H9 (cell line): Measurements from ENCODE around the gene RAB4B. TPM values are rescaled to one million over a fixed set of nuclear protein-coding genes. Genes with fewer than 3 reads are reported as not detected.

Experiments used
- DNase-seq: peaks from one replicate; pipeline ENCODE4 v3.0.0-alpha.2; 2017
- H2AFZ ChIP-seq: one replicate; pipeline ENCODE4 v1.6.1; 2013; ENCODE audit warnings: mild to moderate bottlenecking, low read length, control low read depth, moderate library complexity
- H2AK5ac ChIP-seq: 2 replicates; pipeline ENCODE4 v1.6.1; 2013; ENCODE audit warnings: low read length, control low read depth, mixed read lengths; ENCODE audit not compliant: insufficient read length
- H2BK120ac ChIP-seq: one replicate; pipeline ENCODE4 v1.6.1; 2013; ENCODE audit warnings: low read depth, mild to moderate bottlenecking, low read length, control low read depth, inconsistent platforms; ENCODE audit not compliant: poor library complexity, severe bottlenecking
- H2BK12ac ChIP-seq: 2 replicates; pipeline ENCODE4 v1.6.1; 2013; ENCODE audit warnings: low read length, control low read depth, mixed read lengths, low read depth; ENCODE audit not compliant: insufficient read length
- H2BK15ac ChIP-seq: 2 replicates; pipeline ENCODE4 v1.6.1; 2013; ENCODE audit warnings: low read depth, low read length, control low read depth
- H2BK20ac ChIP-seq: one replicate; pipeline ENCODE4 v1.6.1; 2013; ENCODE audit warnings: low read depth, mild to moderate bottlenecking, low read length, control low read depth, inconsistent platforms; ENCODE audit not compliant: poor library complexity, severe bottlenecking
- H2BK5ac ChIP-seq: 2 replicates; pipeline ENCODE4 v1.6.1; 2013; ENCODE audit warnings: low read length, control low read depth, mixed read lengths; ENCODE audit not compliant: insufficient read length
- H3K14ac ChIP-seq: 2 replicates; pipeline ENCODE4 v1.6.1; 2013; ENCODE audit warnings: low read length, control low read depth; ENCODE audit not compliant: insufficient read depth
- H3K18ac ChIP-seq: 2 replicates; pipeline ENCODE4 v1.6.1; 2013; ENCODE audit warnings: low read depth, mild to moderate bottlenecking, mixed read lengths, low read length, control low read depth; ENCODE audit not compliant: insufficient read length
- H3K23ac ChIP-seq: 2 replicates; pipeline ENCODE4 v1.6.1; 2013; ENCODE audit warnings: low read length, control low read depth, mixed read lengths, low read depth; ENCODE audit not compliant: insufficient read length
- H3K23me2 ChIP-seq: 2 replicates; pipeline ENCODE4 v1.6.1; 2013; ENCODE audit warnings: low read depth, mild to moderate bottlenecking, mixed read lengths, low read length, control low read depth; ENCODE audit not compliant: insufficient read length, poor library complexity, severe bottlenecking
- H3K27ac ChIP-seq: 2 replicates; pipeline ENCODE4 v1.5.1; 2013; ENCODE audit warnings: low read length, control low read depth, mixed read lengths, low read depth; ENCODE audit not compliant: insufficient read length
- H3K27me3 ChIP-seq: 2 replicates; pipeline ENCODE4 v1.6.1; 2013; ENCODE audit warnings: low read length, control low read depth, inconsistent platforms; ENCODE audit not compliant: insufficient read depth
- H3K4ac ChIP-seq: 2 replicates; pipeline ENCODE4 v1.6.1; 2013; ENCODE audit warnings: low read depth, mild to moderate bottlenecking, control low read depth, inconsistent platforms, low read length, moderate library complexity
- H3K4me1 ChIP-seq: 2 replicates; pipeline ENCODE4 v1.6.1; 2013; ENCODE audit warnings: low read length, control low read depth, inconsistent platforms; ENCODE audit not compliant: insufficient read depth
- H3K4me2 ChIP-seq: 2 replicates; pipeline ENCODE4 v1.6.1; 2013; ENCODE audit warnings: low read length, control low read depth, mixed read lengths; ENCODE audit not compliant: insufficient read length, insufficient read depth
- H3K56ac ChIP-seq: 2 replicates; pipeline ENCODE4 v1.6.1; 2013; ENCODE audit warnings: low read depth, mild to moderate bottlenecking, mixed read lengths, low read length, control low read depth; ENCODE audit not compliant: insufficient read length
- H3K79me1 ChIP-seq: 2 replicates; pipeline ENCODE4 v1.6.1; 2013; ENCODE audit warnings: low read depth, mild to moderate bottlenecking, moderate library complexity, low read length, control low read depth, inconsistent platforms; ENCODE audit not compliant: insufficient read depth, poor library complexity, severe bottlenecking
- H3K79me2 ChIP-seq: 2 replicates; pipeline ENCODE4 v1.6.1; 2013; ENCODE audit warnings: low read length, control low read depth, inconsistent platforms; ENCODE audit not compliant: insufficient read depth
- H3K9ac ChIP-seq: 2 replicates; pipeline ENCODE4 v1.6.1; 2013; ENCODE audit warnings: low read length, control low read depth, mixed read lengths; ENCODE audit not compliant: insufficient read length; ENCODE audit errors: extremely low read depth
- H3K9me3 ChIP-seq: one replicate; pipeline ENCODE4 v1.6.1; 2013; ENCODE audit warnings: low read depth, low read length, inconsistent platforms; ENCODE audit not compliant: control insufficient read depth
- H3T11ph ChIP-seq: one replicate; pipeline ENCODE4 v1.6.1; 2013; ENCODE audit warnings: mild to moderate bottlenecking, low read length, control low read depth, inconsistent platforms
- H4K20me1 ChIP-seq: one replicate; pipeline ENCODE4 v1.6.1; 2013; ENCODE audit not compliant: control insufficient read depth, insufficient read length, insufficient read depth
- H4K5ac ChIP-seq: 2 replicates; pipeline ENCODE4 v1.6.1; 2013; ENCODE audit warnings: low read depth, mild to moderate bottlenecking, mixed read lengths, low read length, control low read depth; ENCODE audit not compliant: insufficient read length
- H4K8ac ChIP-seq: replicated peaks from 2 replicates; pipeline ENCODE4 v1.6.1; 2013; ENCODE audit warnings: low read length, control low read depth, mixed read lengths, low read depth; ENCODE audit not compliant: insufficient read length
- H4K91ac ChIP-seq: 2 replicates; pipeline ENCODE4 v1.6.1; 2013; ENCODE audit warnings: low read depth, mild to moderate bottlenecking, moderate library complexity, mixed read lengths, low read length, control low read depth; ENCODE audit not compliant: insufficient read length
- H3K27ac Mint-ChIP-seq, 3 experiments: 2 replicates in 2 of 3; 3 replicates in 1 of 3; pipeline ENCODE4 v1.8.0; 2020 to 2021; ENCODE audit warnings: mixed read lengths in 3 of 3, mild to moderate bottlenecking in 1 of 3, moderate library complexity in 1 of 3
- H3K27me3 Mint-ChIP-seq: 2 replicates; pipeline ENCODE4 v1.8.0; 2021; ENCODE audit warnings: low read depth, mild to moderate bottlenecking, moderate library complexity, mixed read lengths
- H3K36me3 Mint-ChIP-seq, 3 experiments: 2 replicates in 2 of 3; 3 replicates in 1 of 3; pipeline ENCODE4 v1.8.0; 2020 to 2021; ENCODE audit warnings: low read depth in 3 of 3, mixed read lengths in 3 of 3; ENCODE audit not compliant: insufficient read depth in 1 of 3
- H3K4me1 Mint-ChIP-seq, 2 experiments: 2 replicates each; pipeline ENCODE4 v1.8.0; 2020; ENCODE audit warnings: mixed read lengths in 2 of 2
- H3K4me3 Mint-ChIP-seq, 2 experiments: 2 replicates in 1 of 2; 3 replicates in 1 of 2; pipeline ENCODE4 v1.8.0; 2020 to 2021; ENCODE audit warnings: mild to moderate bottlenecking in 2 of 2, mixed read lengths in 2 of 2, moderate library complexity in 1 of 2
- H3K9me3 Mint-ChIP-seq, 2 experiments: 2 replicates in 1 of 2; 3 replicates in 1 of 2; pipeline ENCODE4 v1.8.0; 2020; ENCODE audit warnings: mild to moderate bottlenecking in 2 of 2, mixed read lengths in 2 of 2, moderate library complexity in 1 of 2
- CTCF ChIP-seq: fragments of 200-600 bp; sonication (generic); conservative IDR thresholded peaks from 3 replicates; pipeline ENCODE4 v1.8.0; 2021; ENCODE audit warnings: antibody characterized with exemption, mild to moderate bottlenecking
- WGBS: extraction: QIAGEN DNeasy Blood & Tissue Kit; methylation state at CpG from one replicate; pipeline ENCODE4 v1.1.7; 2013; ENCODE audit warnings: missing lambda C conversion rate, low lambda C conversion rate, mixed read lengths; ENCODE audit not compliant: insufficient read length; ENCODE audit errors: extremely low coverage; 5-methylcytosine and 5-hydroxymethylcytosine counted together
- total RNA-seq: library from RNA; stranded (reverse); gene quantifications from 2 replicates; pipeline ENCODE4 v1.2.1, GENCODE V29; 2021

RAB4B gene
- total RNA-seq, 1 experiment from 2014 or later = 26.8 TPM

- Histone ChIP-seq H3K27me3 (no peaks in the 10 kb centered on the region), H4K8ac (no peak overlapping the region), H3K23me2 (no peaks in the 10 kb centered on the region), H3K9ac (no peak overlapping the region), H2AK5ac (no peak overlapping the region), H3K23ac (no peak overlapping the region), H4K5ac (no peak overlapping the region), H3K79me2 (no peaks in the 10 kb centered on the region), H3K18ac (no peak overlapping the region), H4K20me1 (no peaks in the 10 kb centered on the region), H3K4ac (no peak overlapping the region), H2BK120ac (no peak overlapping the region), H3K4me2 (no peak overlapping the region), H2BK12ac (no peak overlapping the region), H3K56ac (no peak overlapping the region), H3T11ph (no peak overlapping the region), H3K14ac (no peak overlapping the region), H3K9me3 (no peaks in the 10 kb centered on the region), H3K27ac (no peak overlapping the region), H2BK20ac (no peak overlapping the region), H3K79me1 (no peaks in the 10 kb centered on the region), H2BK5ac (no peak overlapping the region), H3K4me1 (no peaks in the 10 kb centered on the region), H2BK15ac (no peak overlapping the region), H4K91ac (no peak overlapping the region), H2AFZ (no peak overlapping the region)
- whole genome bisulfite sequencing = no CpG with 5 or more reads among the region's 22 CpGs
- no peak for DNase-seq
- H3K4me3 Mint-ChIP-seq = no peak overlapping the region; a peak in 1 of 5 replicates
- H3K36me3 Mint-ChIP-seq = peaks cover 6 to 49% (median 39%) of the 10 kb centered on the region in 3 experiments; a peak in 6 of 7 replicates
- peak overlapping the region in 2 of 3 experiments; percentile 22 to 63; a peak in 2 of 7 replicates for H3K27ac Mint-ChIP-seq
- peaks cover 3 to 4% of the 10 kb centered on the region in 2 experiments for H3K4me1 Mint-ChIP-seq
- TF ChIP-seq CTCF = no peak
- H3K9me3 Mint-ChIP-seq = no peaks in the 10 kb centered on the region
- H3K27me3 Mint-ChIP-seq = no peaks in the 10 kb centered on the region
Observed at GRCh38 chr19:40739030-40739839, 38.8 kb upstream of the RAB4B start.
